Embryonic facial prominence (tissue), 1 donor: ENCODE results near the gene RPA3.

ENCODE experiments used
- DNase-seq: peaks from one replicate; pipeline ENCODE4 v3.0.0-alpha.2; 2016; ENCODE audit errors: extremely low spot score

RPA3 gene

DNA sequence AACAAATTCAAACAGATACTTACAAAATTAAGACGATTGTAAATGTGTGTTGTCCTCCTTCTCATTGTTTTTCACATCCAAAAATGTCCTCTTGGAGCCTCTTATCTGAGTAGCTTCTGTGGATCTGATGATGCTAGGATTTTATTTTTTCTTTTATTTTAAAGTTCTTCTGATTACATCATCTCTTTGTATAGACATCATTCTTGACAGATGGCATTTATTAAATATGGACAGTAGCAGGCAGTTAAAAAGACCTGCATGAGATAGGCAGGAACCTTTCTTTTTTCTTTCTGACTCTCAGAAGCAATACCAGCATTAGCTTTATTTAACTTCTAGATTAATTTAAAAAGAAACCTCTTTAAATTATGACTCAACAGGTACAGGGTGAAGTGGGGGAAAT is at the start of gene RPA3:
Gene RPA3, minus strand, starts transcription at position 116 of the 400 bp plus-strand sequence. CDS start 78,189 bp downstream, outside the sequence.
- DNase-seq = no peak

DNA sequence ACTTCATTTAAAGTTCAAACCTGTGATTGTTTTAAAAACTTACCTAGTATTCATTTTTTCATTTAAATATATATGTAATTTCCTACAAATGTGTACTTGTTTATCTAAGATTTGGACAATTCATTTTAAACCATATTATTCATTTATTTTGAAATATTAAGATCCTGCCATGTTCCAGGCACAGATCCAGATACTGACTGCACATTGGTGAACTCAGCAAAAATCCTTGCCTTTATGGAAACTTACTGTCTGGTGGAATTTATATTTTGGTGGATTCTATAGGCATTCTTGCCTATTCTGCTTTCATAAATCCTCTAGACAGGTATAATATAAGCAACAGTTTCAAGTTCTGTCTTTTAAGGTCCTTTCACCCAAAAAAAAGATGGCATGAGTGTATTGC is 48.3 kb upstream of the RPA3 start:
- DNase-seq = no peak

DNA sequence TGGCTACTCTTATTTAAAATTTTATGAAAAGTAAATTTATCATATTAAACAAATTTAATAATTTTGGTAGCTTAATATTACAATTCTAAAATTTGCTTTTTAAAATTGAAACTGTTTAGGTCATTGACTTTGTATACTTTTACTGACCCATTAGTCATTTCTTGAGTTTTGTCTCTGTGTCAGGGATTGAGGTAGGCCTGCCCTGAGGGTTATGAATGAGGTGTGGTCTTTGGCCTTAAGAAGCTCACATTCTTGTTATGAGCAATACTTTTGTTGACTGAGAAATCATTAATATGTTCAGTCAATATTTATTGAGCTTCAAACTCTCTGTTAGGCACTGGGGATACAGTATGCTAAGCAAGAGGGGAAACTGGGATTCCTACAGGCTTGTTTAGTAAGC is 47.0 kb upstream of the RPA3 start:
- DNase-seq = no peak

DNA sequence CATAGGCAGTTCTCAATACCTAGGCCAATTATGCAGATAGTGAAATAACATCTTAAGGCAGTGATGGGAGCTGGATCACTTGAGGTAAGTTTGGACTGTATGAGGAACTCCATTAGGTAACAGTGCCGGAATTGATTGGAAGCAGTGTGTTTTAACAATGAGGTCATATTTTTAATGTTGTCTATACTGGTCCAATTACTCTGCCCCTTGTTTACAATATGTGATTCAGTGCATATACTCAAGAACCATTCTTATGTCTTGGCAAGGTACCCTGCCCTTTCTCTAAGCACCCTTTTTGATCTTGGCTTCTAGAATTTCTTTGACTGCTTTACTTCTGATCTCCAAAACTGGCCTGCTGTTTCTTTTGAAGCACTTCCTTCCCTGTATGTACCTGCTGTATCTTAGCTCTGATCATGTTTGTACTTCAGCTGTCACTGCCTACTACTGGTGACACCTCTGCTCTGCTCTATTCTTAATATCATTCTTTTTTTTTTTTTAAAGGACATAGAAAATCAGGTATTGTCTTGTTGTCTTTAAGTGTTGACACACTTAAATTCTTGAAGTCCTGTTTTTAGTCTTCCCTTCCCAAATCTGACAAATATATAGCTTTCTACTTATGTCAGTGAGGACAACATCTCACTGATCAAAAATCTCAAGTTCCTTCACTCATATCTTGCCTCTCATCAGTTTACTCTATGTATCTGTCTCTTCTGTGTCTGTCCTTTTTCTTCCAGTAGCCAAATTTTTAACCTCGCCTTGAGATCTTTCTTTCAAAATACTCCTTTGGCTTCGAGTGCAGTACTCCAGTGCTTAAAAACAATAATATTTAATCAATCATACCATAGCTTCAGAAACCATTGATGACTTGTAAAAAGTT is 46.4 kb upstream of the RPA3 start:
- DNase-seq = no peak

DNA sequence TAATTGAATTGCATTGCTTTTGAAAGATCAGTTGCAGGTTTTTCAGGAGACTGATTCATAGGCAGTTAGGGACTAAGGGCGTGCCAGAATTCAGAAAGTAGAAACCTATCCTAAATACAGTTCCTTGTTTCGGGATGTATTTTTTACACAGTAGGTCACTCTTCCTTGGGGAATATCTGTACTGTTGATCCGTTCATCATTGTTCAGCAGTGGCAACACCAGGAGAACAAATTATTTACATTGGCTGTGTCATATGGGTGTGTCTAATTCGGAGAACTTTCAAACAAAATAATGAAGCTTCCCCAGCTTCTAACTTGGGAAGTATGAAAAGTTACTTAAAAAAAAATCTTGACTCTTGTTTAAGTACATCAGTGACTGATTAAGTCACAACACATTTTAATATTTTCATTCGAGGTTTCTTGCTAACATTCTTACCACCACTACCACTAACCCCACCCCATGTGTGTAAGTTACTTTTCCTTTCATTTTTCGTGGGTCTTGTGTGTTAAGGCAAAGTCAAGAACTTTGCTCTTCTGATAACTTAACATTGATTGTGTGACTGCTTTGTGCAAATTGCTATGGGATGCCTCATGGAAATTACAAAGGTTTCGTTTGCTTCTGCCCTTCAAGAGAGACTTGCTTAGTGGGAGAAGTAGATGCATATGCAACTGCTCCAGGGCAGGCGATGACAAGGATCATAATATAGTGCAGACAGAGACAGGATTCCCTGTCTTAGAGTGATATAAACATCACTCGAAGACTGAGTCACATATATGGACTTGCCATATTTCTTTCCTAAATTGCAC is 43.8 kb upstream of the RPA3 start:
- no peak for DNase-seq

DNA sequence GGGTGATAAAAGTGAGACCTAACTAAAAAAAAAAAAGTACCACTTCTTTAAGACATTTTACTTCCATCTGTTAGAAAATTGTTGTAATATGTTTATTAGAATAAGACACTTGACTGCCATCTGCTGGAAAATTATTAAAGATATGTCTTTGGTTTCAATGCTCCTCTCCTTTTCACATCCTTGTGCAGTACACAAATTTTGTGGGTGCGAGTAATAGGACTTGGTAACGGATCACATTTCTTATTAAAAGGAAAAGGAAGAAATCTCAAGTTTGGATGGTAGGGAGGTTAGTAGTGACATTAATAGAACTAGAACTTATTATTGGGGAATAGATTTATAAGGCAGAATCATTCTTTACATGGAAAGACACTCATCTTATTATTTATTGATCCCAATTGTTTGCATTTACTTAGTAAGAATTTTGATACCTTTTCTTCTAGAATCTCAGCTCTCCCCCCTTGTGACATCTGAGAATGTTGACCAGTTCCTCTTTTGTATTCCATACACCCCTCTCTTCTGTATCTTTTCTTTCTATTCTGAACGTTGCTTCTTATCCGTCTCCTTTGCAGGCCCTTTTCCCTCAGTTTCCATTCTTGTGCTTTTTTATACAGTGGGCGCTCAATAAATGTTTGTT is 43.0 kb upstream of the RPA3 start:
- DNase-seq = no peak

DNA sequence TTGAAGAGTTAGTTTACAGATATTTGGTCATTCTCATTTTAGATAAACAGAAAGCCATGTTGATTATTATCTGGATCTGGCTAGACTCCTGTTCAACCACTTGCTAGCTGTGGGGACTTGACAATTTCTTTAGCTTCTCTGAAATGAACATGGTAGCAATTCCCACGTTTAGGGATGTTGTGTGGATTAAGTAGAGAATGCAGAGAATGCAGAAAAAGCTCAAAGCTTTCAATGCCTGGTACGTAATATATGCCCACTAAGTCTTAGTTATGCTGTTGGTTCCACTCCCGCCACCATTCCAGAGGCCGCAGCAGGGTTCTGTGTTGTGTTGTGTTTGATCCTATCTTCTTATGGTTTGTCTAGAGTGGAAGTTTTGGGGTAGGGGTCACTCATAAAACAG is 39.2 kb upstream of the RPA3 start:
- DNase-seq = no peak

DNA sequence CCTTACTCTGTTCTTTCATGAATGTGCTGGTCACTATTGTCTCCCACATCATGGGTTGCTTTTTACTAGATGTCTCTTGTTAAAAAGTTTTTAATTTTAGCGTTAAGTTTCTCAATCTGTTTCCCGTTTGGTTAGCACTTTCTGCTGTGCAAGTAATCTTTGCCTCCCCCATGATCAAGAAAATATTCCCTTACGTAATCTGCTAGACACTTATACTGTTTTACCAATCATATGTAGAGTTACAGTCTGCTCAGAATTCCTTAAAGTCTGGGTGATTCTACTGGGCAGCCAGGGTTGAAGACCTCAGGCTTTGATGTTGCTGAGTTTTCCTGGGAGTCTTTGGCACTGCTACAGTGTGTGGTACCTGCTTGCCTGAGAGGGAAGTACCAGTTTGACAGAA is 38.2 kb upstream of the RPA3 start:
- no peak for DNase-seq

DNA sequence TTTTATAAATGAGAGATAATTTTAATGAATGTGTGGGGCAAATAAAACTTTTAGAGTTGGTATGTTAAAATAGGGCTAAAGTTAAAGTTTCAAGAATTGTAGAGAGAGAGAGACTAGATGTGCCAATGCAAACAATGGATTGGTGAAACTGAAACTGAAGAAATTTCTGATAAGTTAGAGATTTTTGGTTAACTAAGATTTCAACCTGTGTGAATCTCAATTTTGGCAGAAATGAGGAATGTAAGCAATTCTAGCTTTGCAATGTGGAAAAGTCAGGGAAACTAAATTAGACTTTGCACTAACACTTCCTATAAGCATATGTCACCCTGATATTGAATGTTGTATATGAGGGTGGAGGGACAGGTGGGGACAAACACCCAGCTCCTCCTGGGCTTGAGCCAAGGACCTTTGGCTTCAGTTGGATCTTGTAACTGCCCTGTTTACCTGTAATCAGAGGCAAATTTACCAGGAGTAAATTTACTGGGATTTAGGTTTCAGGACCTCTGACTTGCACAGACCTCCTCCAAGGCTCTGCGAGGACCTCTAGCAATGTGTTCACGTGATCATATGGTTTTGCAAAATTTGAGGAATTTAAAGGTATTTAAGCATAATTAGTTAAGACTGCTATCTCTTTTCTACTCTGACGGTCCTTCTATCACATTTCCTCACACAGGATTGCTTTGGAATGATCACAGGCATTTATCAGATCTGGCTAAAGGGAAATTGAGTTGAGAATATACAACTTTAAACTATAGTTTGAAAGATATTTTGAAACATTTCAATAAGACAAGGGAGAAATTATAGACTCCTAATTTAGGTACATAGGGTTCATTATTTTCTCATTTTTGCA is 33.1 kb upstream of the RPA3 start:
- no peak for DNase-seq

DNA sequence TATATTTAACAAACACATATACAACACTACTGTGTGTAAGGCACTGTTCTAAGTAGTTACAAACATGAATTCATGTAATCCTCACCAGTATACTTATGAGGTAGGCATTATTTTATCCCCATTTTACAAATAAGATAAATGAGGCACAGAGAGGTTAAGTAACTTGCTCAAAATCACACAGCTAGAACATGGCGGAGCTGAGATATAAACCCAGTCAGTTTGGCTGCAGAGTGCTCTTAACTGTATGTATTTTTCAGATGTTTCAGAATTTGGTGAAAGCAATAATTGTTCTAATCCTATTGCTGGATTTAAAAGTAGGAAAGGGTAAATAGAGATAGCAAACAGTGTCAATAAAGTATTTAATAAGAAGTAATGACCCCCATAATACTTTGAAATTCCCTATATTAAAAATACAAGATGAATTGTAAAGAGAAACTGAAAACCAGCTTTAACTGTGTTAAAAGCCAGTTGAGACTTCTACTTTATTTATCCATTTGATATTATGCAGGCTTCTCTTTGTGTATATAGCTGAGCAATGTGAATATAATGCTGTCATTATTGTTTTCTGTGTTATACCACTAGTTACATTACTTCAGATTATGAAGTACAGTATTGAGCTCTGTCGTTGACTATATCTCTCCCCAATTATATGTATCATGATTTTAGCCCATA is 32.3 kb upstream of the RPA3 start:
- no peak for DNase-seq

DNA sequence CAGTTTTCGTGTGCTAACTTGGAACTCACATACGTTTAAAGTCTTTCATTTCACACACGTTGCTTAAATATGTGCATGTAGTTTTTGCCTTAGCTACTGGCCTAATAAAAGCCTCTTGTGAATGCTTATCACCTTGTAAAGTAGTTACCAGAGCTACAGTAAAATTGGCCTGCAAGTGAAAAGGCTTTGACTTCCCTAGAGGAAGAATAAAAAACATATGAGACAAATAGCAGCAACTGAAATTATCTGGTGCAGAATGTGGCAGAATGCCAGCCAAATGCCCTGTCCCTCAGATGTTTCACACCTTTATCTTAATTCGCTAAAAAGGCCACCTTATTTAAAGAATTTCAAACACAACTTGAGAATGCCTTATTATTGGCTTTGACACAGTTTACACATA is 28.1 kb upstream of the RPA3 start:
- DNase-seq = no peak

DNA sequence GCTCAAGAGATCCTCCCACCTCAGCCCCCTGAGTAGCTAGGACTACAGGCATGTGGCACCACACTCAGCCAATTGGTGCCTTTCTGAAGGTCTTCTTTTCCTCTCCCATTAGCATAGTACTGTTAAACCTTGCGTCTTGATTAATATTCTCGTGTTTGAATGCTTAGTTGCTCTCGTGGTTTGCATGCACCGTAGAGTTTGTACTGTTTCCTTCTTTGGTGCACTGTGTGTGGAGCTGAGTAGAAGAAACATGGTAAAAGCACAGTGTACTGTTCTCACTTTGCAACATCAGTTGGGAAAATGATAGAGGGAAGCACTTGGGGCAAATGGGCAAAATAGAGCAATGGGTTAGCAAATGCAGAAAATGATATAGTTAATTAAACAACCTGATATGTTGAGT is 27.6 kb upstream of the RPA3 start:
- no peak for DNase-seq

DNA sequence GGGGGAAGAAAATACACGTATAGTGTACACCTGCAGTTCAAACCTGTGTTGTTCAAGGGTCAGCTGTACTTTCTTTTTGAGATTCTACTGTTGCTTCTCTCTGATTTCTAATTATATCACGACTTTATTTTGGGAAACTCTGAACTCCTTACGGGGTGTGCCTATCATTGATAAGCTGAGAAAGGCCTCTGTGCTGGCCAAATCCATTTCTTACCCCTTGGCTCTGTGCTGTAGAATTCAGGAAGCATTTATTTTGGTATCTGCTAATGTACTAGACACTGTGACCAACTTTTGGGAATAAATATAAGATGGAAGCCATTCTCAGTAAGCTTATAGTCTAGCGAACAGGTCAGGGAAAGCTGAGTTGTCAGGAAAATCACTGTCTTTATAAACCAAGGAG is 26.9 kb upstream of the RPA3 start:
- no peak for DNase-seq

DNA sequence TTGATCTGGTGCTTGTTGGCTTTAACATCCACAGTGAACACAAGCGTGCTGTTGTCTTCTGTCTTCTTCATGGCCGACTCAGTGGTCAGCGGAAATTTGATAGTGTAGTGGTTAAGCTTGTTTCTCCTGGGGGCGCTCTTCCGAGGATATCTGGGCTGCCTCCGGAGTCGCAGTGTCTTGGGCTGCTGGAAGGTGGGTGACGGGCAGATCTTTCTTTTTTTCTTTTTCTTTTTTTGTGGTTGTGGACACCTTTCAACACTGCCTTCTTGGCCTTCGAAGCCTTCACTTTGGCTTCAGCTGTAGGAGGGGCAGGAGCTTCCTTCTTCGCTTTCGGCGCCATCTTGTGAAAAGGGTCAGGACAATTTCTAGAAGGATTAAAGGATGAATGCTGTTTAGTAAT is 23.8 kb upstream of the RPA3 start:
- DNase-seq = no peak

DNA sequence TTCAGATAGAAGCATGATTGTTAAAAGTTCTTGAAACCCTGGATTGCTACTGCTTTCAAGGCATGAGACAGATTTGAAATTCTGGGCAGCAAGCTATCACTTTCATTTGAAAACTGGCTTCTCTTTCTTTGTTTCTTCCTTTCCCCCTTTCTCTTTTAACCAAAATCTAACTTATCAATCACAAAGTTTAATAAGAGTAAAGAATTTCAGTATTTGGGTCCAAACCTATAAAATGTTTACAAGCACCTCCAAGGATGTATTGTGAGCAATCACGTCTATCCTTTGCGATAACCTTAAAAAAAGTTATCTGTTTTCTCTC is 21.6 kb upstream of the RPA3 start:
- no peak for DNase-seq

DNA sequence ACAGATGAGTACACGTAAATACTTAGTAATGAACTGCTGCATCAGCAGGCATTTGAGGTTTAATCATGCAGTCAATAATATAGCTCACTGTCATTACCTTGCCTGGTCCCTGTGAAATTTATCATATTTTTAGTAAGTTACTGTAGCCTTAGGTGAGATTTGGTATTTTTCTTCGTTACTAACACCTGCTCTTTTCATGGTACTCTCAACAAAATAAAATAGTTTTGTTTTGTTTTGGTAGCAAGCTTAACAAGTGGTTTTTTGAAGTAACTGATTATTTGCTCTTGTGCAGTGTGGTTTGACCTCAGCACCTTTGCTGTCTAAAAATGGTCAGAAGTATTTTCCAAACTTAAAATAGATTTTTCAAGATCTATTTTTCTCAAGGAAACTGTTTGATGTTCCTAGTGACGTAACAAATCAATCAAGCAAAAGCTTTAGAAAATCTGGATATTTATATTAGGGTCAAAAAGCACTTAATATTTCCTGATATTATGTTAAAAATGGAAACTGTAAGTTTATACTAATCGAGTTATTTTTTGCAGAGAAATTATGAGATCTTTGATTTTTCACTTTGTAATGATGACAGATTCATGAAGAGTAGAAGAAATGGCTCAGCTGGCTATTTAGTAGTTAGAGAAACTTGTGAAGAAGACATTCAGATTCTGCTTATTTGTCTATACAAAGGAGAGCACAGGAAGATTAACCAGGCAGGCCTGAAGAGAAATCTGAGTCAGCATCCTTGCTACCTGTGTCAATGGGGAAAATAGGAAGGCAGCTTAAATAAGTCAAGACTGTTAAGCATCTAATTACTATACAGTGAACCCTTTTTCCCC is 21.0 kb upstream of the RPA3 start:
- DNase-seq = no peak

DNA sequence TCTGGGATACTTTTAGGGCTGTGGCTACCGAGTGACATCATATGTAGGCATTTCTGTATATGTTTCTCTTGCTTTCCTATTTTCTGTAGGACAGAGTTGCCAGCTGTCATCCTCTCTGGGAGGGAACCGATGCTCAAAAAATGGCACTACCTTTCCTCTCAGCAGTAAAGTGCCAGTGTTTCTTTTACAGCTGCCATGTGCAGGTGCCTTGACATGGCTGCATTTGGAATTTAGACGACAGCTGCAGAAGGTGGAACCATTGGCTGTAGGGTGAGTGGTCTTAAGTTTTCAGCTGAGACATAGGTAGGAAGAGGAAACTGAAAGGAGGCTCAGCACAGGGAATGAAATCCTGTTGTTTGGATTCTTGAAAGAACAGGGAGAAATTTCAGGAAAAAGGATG is 20.2 kb upstream of the RPA3 start:
- no peak for DNase-seq

DNA sequence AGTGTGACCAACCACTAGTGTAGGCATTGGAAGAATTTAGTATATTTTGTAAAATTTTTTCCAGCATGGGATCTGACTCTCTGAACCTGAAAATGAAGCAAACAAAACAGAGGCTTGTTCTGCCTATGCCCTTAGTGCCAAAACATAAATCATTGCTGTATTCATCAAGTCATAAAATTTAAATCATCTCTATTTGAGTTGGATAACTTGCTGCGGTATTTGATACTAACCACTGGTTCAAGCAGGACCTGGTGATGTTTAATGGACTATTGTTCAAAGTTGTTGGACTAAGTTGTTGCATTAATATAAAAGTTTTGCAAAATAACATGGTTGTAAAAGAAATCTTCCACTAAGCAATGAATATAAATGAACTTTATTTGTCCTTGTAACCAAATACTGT is 19.8 kb upstream of the RPA3 start:
- DNase-seq = no peak

DNA sequence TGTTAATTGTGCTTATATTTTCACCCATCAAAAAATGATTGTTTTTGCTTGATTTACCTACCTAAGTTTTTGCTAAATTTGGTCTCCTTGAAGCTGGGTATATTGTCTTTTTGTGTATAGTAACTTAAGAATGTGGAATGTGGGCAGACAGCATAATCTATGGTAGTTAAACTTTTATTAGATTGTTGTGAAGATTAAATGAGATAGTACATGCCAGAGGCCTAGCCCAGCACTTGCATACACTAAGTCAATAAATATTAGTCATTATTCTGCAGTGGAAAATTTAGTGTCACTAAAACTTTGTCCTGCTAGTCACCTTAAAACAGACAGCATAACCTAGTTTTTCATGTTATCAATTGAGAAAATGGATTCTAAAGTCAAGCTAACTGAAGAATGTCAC is 19.3 kb upstream of the RPA3 start:
- DNase-seq = no peak

DNA sequence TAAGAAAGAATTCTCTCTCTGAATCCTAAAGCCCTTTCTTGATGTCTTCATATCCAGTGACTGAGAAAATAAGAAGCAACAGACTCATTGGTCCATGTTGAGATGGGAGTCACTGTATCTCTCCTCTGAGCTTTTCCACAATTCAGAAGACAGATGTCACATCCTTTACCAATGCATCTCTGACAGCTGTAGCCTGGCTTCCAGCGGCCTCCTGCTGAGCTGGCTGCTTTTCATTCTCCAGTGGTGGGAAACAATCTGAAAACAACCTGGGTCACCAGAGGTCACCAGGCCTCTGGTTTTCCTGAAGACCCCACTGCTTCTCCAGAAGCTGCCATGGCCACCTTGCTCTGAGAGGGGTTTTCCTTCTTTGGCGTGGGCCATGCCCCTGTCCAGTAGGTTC is 18.3 kb upstream of the RPA3 start:
- DNase-seq = no peak
